HepG2 (cell line): ENCODE results near the gene DCPS. TPM values are rescaled to one million over a fixed set of nuclear protein-coding genes. Genes with fewer than 3 reads are reported as not detected.

Source experiments
- CBX2 ChIP-seq, 2 experiments: fragments of 200-600 bp in 1 of 2; sonication (generic); formaldehyde crosslinking in 1 of 2; IDR thresholded peaks; 2 replicates each; pipeline versions ENCODE4 v1.7.0 to v1.8.1; 2018 to 2022; ENCODE audit warnings: low read depth in 2 of 2, low read length in 1 of 2, mild to moderate bottlenecking in 1 of 2, missing genetic modification reagents in 1 of 2
- CHD4 ChIP-seq: fragments of 200-600 bp; sonication (generic); IDR thresholded peaks from 2 replicates; pipeline ENCODE4 v1.7.0; 2017; ENCODE audit warnings: mild to moderate bottlenecking, low read length, borderline replicate concordance
- EEA1 ChIP-seq: sonication (generic); formaldehyde crosslinking; IDR thresholded peaks from 2 replicates; pipeline ENCODE4 v1.5.1; 2020; ENCODE audit warnings: mild to moderate bottlenecking, missing genetic modification reagents, borderline replicate concordance
- EHMT2 ChIP-seq: fragments of 200-600 bp; sonication (generic); IDR thresholded peaks from 2 replicates; pipeline ENCODE4 v1.7.0; 2017; ENCODE audit warnings: antibody characterized with exemption, low read depth, low read length, borderline replicate concordance
- ELF3 ChIP-seq: IDR thresholded peaks from 2 replicates; pipeline ENCODE4 v1.6.1; 2016; ENCODE audit warnings: missing genetic modification reagents, missing compliant biosample characterization
- KAT7 ChIP-seq: IDR thresholded peaks from 2 replicates; pipeline ENCODE4 v1.6.1; 2018; ENCODE audit warnings: borderline replicate concordance, missing compliant biosample characterization
- MTERF4 ChIP-seq: sonication (generic); formaldehyde crosslinking; IDR thresholded peaks from 2 replicates; pipeline ENCODE4 v1.8.0; 2023; ENCODE audit warnings: mild to moderate bottlenecking, missing genetic modification reagents
- NFKB2 ChIP-seq: sonication (generic); formaldehyde crosslinking; IDR thresholded peaks from 2 replicates; pipeline ENCODE4 v1.4.0; 2020; ENCODE audit warnings: missing genetic modification reagents, borderline replicate concordance
- PBX2 ChIP-seq: IDR thresholded peaks from 2 replicates; pipeline ENCODE4 v1.6.1; 2016; ENCODE audit warnings: control low read depth
- PHF21A ChIP-seq: sonication (generic); formaldehyde crosslinking; IDR thresholded peaks from 2 replicates; pipeline ENCODE4 v1.5.0; 2020; ENCODE audit warnings: mild to moderate bottlenecking, missing genetic modification reagents
- PLSCR1 ChIP-seq: sonication (generic); formaldehyde crosslinking; IDR thresholded peaks from 2 replicates; pipeline ENCODE4 v1.5.0; 2020; ENCODE audit warnings: missing genetic modification reagents, mild to moderate bottlenecking, borderline replicate concordance
- RBM22 ChIP-seq: fragments of 200-400 bp; formaldehyde crosslinking; optimal IDR thresholded peaks from 2 replicates; pipeline ENCODE3; 2017; ENCODE audit warnings: mild to moderate bottlenecking, low read length, moderate library complexity
- ZBTB42 ChIP-seq: sonication (generic); formaldehyde crosslinking; IDR thresholded peaks from 2 replicates; pipeline ENCODE4 v1.5.0; 2020; ENCODE audit warnings: mild to moderate bottlenecking, missing genetic modification reagents
- ZFP1 ChIP-seq: IDR thresholded peaks from 2 replicates; pipeline ENCODE4 v1.6.1; 2016
- ZNF136 ChIP-seq: sonication (generic); formaldehyde crosslinking; IDR thresholded peaks from 2 replicates; pipeline ENCODE4 v1.8.1; 2022; ENCODE audit warnings: low read depth, mild to moderate bottlenecking, moderate library complexity, missing genetic modification reagents
- ZNF510 ChIP-seq: sonication (generic); formaldehyde crosslinking; IDR thresholded peaks from 2 replicates; pipeline ENCODE4 v1.4.0; 2020; ENCODE audit warnings: low read depth, mild to moderate bottlenecking, missing genetic modification reagents
- ZNF546 ChIP-seq: sonication (generic); formaldehyde crosslinking; conservative IDR thresholded peaks from 2 replicates; pipeline ENCODE4 v1.8.1; 2023; ENCODE audit warnings: mild to moderate bottlenecking, missing genetic modification reagents
- ZNF589 ChIP-seq: sonication (generic); formaldehyde crosslinking; conservative IDR thresholded peaks from 2 replicates; pipeline ENCODE4 v1.8.0; 2022; ENCODE audit warnings: mild to moderate bottlenecking, moderate library complexity, missing genetic modification reagents
- ZNF605 ChIP-seq: sonication (generic); formaldehyde crosslinking; IDR thresholded peaks from 2 replicates; pipeline ENCODE4 v1.8.0; 2022; ENCODE audit warnings: mild to moderate bottlenecking, missing genetic modification reagents
- ZNF772 ChIP-seq: sonication (generic); formaldehyde crosslinking; IDR thresholded peaks from 2 replicates; pipeline ENCODE4 v1.5.0; 2020; ENCODE audit warnings: mild to moderate bottlenecking, missing genetic modification reagents
- polyA plus RNA-seq, 8 experiments: library from polyadenylated mRNA; depleted of rRNA in 3 of 8; stranded (reverse) in 7 of 8; unstranded in 1 of 8; fragments of >200 nt; fragmentation: Illumina TruSeq in 4 of 8; extraction: Trizol in 4 of 8; gene quantifications; 2 replicates each; pipeline versions ENCODE4 v1.2.1 to v1.2.3, GENCODE V29; 2011 to 2016; ENCODE audit warnings: low read depth in 4 of 8, missing spikeins in 1 of 8, mixed read lengths in 1 of 8; ENCODE audit not compliant: insufficient read depth in 1 of 8
- total RNA-seq, 5 experiments: library from RNA; depleted of rRNA; stranded (reverse); fragments of >200 nt; fragmentation: Illumina TruSeq; extraction: Trizol; gene quantifications; 2 replicates each; pipeline ENCODE4 v1.2.3, GENCODE V29; 2016; ENCODE audit warnings: low read depth in 1 of 5
- TF ChIP-seq, protein P1 (sequence below): sonication (generic); formaldehyde crosslinking; IDR thresholded peaks from 2 replicates; pipeline ENCODE4 v1.9.0; 2021; ENCODE audit warnings: missing genetic modification reagents, borderline replicate concordance
- TF ChIP-seq, protein P2 (sequence below): sonication (generic); formaldehyde crosslinking; IDR thresholded peaks from 2 replicates; pipeline ENCODE4 v1.5.0; 2020; ENCODE audit warnings: missing genetic modification reagents

DCPS gene
- total and polyA plus RNA-seq, 2 of the 13 experiments (the other 11 are each of a cell fraction or from before 2014, with no cell fraction given) = 21.9 to 22.5 TPM

- TF ChIP-seq, protein P1, sequence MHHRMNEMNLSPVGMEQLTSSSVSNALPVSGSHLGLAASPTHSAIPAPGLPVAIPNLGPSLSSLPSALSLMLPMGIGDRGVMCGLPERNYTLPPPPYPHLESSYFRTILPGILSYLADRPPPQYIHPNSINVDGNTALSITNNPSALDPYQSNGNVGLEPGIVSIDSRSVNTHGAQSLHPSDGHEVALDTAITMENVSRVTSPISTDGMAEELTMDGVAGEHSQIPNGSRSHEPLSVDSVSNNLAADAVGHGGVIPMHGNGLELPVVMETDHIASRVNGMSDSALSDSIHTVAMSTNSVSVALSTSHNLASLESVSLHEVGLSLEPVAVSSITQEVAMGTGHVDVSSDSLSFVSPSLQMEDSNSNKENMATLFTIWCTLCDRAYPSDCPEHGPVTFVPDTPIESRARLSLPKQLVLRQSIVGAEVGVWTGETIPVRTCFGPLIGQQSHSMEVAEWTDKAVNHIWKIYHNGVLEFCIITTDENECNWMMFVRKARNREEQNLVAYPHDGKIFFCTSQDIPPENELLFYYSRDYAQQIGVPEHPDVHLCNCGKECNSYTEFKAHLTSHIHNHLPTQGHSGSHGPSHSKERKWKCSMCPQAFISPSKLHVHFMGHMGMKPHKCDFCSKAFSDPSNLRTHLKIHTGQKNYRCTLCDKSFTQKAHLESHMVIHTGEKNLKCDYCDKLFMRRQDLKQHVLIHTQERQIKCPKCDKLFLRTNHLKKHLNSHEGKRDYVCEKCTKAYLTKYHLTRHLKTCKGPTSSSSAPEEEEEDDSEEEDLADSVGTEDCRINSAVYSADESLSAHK (CRISPR knock-in tag) = no peak
- peak; percentile 40 for TF ChIP-seq ELF3 (CRISPR knock-in tag)
- peak; percentile 91 for TF ChIP-seq ZNF772
- peak; percentile 99 for TF ChIP-seq ZNF605 (CRISPR knock-in tag)
- no peak for TF ChIP-seq PBX2
- TF ChIP-seq ZNF136 = 0 out of 2 replicates have a peak, but pooled peaks have one; percentile 55
- TF ChIP-seq, protein P2, sequence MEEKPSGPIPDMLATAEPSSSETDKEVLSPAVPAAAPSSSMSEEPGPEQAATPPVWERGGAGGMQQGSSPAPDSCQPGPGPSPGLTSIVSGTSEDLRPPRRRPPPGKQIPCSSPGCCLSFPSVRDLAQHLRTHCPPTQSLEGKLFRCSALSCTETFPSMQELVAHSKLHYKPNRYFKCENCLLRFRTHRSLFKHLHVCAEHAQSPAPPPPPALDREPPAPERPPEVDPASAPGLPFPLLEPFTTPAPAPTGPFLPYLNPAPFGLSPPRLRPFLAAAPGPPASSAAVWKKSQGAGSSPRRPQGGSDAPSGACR (CRISPR knock-in tag) = peak; percentile 41; the same call in 1 of the 2 replicates
- peak; percentile 84; the same call in 1 of the 2 replicates for TF ChIP-seq PHF21A (CRISPR knock-in tag)
- TF ChIP-seq PLSCR1 (CRISPR knock-in tag) = no peak
- peak; percentile 97 for TF ChIP-seq NFKB2 (CRISPR knock-in tag)
- no peak for TF ChIP-seq ZBTB42 (CRISPR knock-in tag)
- peak; percentile 59 for TF ChIP-seq MTERF4 (CRISPR knock-in tag)
- TF ChIP-seq ZNF589 = peak; percentile 86; the same call in 1 of the 2 replicates
- TF ChIP-seq ZNF510 (CRISPR knock-in tag) = peak; percentile 97; the same call in 1 of the 2 replicates
- TF ChIP-seq CHD4 = no peak
- TF ChIP-seq ZNF546 = peak; percentile 88
- TF ChIP-seq CBX2 (IDR thresholded peaks at IDR 0.05; ENCODE audit: low read depth, low read length) = no peak
- no peak for TF ChIP-seq CBX2 (CRISPR knock-in tag; IDR thresholded peaks at IDR 0.05; ENCODE audit: low read depth)
- TF ChIP-seq EHMT2 = no peak
- peak; percentile 78; the same call in 1 of the 2 replicates for TF ChIP-seq KAT7
- peak; percentile 55 for TF ChIP-seq RBM22
- TF ChIP-seq ZFP1 (CRISPR knock-in tag) = no peak
- TF ChIP-seq EEA1 (CRISPR knock-in tag) = peak; percentile 86
Observed at GRCh38 chr11:126303623-126304456, at the start of gene DCPS (continued).
